Activated effector memory CD4-positive, alpha-beta T cell treated with anti-CD3 and anti-CD28 coated beads, Interleukin-2, amount 50 U/mL, for 16 hours (primary cell): Measurements from ENCODE around the gene QSER1.
"Not testable (repeated sequence)": the region's sequence is repeated elsewhere in the genome, so short reads cannot be mapped to it uniquely, and the experiment has no call there.

Experiments
- DNase-seq: peaks from one replicate; pipeline ENCODE4 v3.0.0-alpha.2; 2020

The QSER1 gene

GRCh38 chr11:32937283-32937682 lies 44.7 kb downstream of the QSER1 start:
- not testable (repeated sequence) for DNase-seq

GRCh38 chr11:32939046-32939445 lies 46.4 kb downstream of the QSER1 start:
- DNase-seq = no peak

GRCh38 chr11:32939866-32940265 lies 47.3 kb downstream of the QSER1 start:
- no peak for DNase-seq

GRCh38 chr11:32940865-32941264 lies 48.3 kb downstream of the QSER1 start:
- no peak for DNase-seq

GRCh38 chr11:32947978-32948377 lies 55.4 kb downstream of the QSER1 start:
- DNase-seq = no peak

- DNase-seq = no peak
Observed at GRCh38 chr11:32949739-32950138, 57.1 kb downstream of the QSER1 start.

- no peak for DNase-seq
Observed at GRCh38 chr11:32952421-32952820, 59.8 kb downstream of the QSER1 start.

- no peak for DNase-seq
Observed at GRCh38 chr11:32953700-32954099, 61.1 kb downstream of the QSER1 start.

GRCh38 chr11:32960553-32961164 lies 68.0 kb downstream of the QSER1 start:
- DNase-seq = no peak

- DNase-seq = no peak
Observed at GRCh38 chr11:32962016-32962415, 69.4 kb downstream of the QSER1 start.

GRCh38 chr11:32963721-32964120 lies 71.1 kb downstream of the QSER1 start:
- no peak for DNase-seq

- DNase-seq = no peak
Observed at GRCh38 chr11:32968541-32968940, 75.9 kb downstream of the QSER1 start.

- DNase-seq = not testable (repeated sequence)
Observed at GRCh38 chr11:32972233-32972632, 79.6 kb downstream of the QSER1 start.

GRCh38 chr11:32972781-32973180 lies 80.2 kb downstream of the QSER1 start:
- DNase-seq = no peak

GRCh38 chr11:32982626-32983025 lies 90.0 kb downstream of the QSER1 start:
- no peak for DNase-seq

- DNase-seq = no peak
Observed at GRCh38 chr11:32983506-32983905, 90.9 kb downstream of the QSER1 start.

GRCh38 chr11:32985600-32985999 lies 93.0 kb downstream of the QSER1 start:
- DNase-seq = no peak

- DNase-seq = no peak
Observed at GRCh38 chr11:32987851-32988250, 95.2 kb downstream of the QSER1 start.

GRCh38 chr11:32990481-32990880 lies 97.9 kb downstream of the QSER1 start:
- DNase-seq = no peak

GRCh38 chr11:32991427-32991826 lies 98.8 kb downstream of the QSER1 start:
- DNase-seq = no peak

- DNase-seq = no peak
Observed at GRCh38 chr11:32991898-32992297, 99.3 kb downstream of the QSER1 start.

GRCh38 chr11:33000181-33000580 lies 107.6 kb downstream of the QSER1 start:
- DNase-seq = no peak

- no peak for DNase-seq
Observed at GRCh38 chr11:33001281-33001680, 108.7 kb downstream of the QSER1 start.

- no peak for DNase-seq
Observed at GRCh38 chr11:33001751-33002542, 109.3 kb downstream of the QSER1 start.

GRCh38 chr11:33005175-33005574 lies 112.6 kb downstream of the QSER1 start:
- no peak for DNase-seq
